GM20000 (cell line): Measurements from ENCODE around the gene CRLF1.

Source experiments
- DNase-seq: peaks from one replicate; pipeline ENCODE4 v3.0.0; 2012; ENCODE audit warnings: low spot score
- CTCF ChIP-seq: IDR thresholded peaks from 2 replicates; pipeline ENCODE4 v1.5.1; 2012; ENCODE audit warnings: mild to moderate bottlenecking, control low read depth; ENCODE audit errors: extremely low read depth, missing control alignments

CRLF1 gene

DNA sequence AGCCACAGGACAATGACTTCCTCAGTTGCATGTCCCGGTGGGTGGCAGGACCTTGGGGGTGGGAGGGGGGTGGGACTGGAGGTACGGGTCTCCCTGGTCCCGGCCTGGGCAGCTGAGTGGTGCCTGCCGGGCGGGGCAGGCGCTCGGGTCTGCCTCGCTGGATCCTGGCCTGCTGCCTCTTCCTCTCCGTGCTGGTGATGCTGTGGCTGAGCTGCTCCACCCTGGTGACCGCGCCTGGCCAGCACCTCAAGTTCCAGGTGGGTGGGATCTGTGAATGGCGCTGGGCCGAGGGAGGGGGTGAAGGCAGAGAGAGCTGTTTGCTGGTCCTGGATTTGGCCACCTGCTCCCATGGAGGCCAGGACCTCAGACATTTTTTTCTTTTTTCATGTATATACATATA, 11.6 kb upstream of the CRLF1 start:
- no peak for DNase-seq
- no peak for TF ChIP-seq CTCF

- DNase-seq = no peak
Measured at GRCh38 chr19:18617562-18617961, 11.0 kb upstream of the CRLF1 start.

DNA sequence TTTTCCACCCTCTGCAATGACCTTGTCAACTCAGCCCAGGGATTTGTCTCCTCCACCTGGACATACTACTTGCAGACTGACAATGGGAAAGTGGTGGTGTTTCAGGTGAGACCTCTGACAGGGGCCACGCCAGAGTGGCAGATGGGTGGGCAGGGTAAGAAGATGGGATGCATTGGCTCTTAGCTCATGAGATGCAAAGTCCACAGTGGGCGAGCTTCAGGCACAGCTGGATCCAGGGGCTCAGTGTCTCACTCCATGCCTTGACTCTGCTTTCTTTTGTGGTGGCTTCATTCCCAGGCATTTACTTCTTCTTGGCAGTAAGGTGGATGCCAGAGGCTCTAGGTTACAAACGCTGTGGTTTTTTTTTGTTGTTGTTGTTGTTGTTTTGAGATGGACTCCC, 9.4 kb upstream of the CRLF1 start:
- TF ChIP-seq CTCF = no peak
- no peak for DNase-seq

More at GRCh38 chr19:18617562-18617961, 11.0 kb upstream of the CRLF1 start:
- TF ChIP-seq CTCF = no peak

DNA sequence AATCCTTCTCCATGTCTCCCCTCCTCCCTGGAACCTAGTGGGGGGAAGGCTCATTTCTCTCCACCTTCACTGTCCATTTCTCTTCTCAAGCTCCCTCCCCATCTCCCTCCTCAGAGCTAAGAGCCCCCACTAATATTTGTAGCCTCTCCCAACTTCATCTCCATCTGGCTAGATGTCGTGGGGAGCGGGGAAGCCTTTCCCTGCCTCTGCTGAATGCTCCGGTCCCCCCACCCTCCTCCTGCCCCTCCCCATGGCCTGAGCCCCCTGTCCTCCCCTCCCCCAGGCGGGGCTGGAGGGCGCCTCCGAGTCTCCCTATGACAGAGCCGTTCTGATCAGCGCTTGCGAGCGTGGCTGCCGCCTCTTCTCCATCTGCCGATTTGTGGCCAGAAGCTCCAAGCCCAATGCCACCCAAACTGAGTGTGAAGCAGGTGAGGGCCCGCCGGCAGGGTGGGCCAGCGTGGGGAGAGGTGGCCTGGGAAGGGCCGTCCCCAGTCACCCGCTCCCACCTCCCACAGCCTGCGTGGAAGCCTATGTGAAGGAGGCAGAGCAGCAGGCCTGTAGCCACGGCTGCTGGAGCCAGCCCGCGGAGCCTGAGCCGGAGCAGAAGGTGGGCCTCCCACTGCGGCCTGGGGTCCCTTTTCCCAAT, 7.1 kb upstream of the CRLF1 start:
- no peak for TF ChIP-seq CTCF
- no peak for DNase-seq

DNA sequence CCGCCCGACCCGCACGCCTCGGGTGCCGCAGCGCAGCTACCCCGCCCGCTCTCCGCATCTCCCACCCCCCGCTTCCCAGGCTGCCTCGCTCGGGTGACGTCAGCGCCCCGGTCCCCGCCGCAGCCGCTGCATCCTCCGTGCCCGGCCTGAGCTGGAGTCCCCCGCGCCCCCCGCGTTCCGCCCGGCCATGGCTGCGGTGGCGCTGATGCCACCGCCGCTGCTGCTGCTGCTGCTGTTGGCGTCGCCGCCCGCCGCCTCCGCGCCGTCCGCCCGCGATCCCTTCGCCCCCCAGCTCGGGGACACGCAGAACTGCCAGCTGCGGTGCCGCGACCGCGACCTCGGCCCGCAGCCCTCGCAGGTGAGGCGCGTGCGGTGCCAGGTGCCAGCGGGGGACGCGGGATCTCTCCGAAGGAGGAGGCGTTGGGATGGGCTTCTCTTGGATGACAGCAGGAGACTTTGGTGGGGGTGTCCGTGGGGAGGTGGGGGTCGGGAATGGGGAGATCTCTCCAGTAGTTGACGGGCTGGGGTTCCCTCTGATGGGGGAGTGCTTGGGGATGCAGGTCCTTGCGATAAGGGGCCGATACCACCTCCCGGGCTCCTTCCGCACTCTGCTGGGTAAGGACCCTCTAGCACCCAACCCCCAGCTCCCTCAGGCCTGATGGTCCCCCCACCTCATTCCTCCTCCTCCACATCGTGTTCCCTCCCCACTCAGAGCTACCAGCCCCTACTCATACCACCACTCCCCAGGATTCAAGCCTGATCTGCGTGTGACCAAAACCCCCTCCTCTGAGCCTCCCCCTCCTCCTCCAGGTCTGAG, 6.4 kb upstream of the CRLF1 start, which contains the start of gene TMEM59L:
Gene TMEM59L, plus strand, starts transcription at position 99 of the 817 bp plus-strand sequence. Its CDS starts 89 bp downstream, at position 188.
- TF ChIP-seq CTCF = no peak
- DNase-seq = peak; percentile 57

- no peak for TF ChIP-seq CTCF
- DNase-seq = peak; percentile 52
Measured at GRCh38 chr19:18612051-18612771, 5.6 kb upstream of the CRLF1 start.
